Esophagus muscularis mucosa (tissue), 4 donors: ENCODE results near the gene BAMBI. TPM values are rescaled to one million over a fixed set of nuclear protein-coding genes. Genes with fewer than 3 reads are reported as not detected.

Source experiments
- DNase-seq: peaks from one replicate; pipeline ENCODE4 v3.0.0-alpha.2; 2017; ENCODE audit errors: extremely low spot score
- H3K27ac ChIP-seq, 4 donors: fragments of 200-600 bp; sonication (generic); replicated peaks in 1 of 4; 1 replicate in 3 of 4; 2 replicates in 1 of 4; pipeline ENCODE4 v1.5.1; 2016 to 2019; ENCODE audit warnings: mild to moderate bottlenecking in 1 of 4
- H3K27me3 ChIP-seq, 4 donors: fragments of 200-600 bp; sonication (generic); one replicate each; pipeline versions ENCODE4 v1.5.1 to v1.6.0; 2016 to 2019
- H3K36me3 ChIP-seq, 4 donors: fragments of 200-600 bp; sonication (generic); one replicate each; pipeline ENCODE4 v1.5.1; 2016 to 2019
- H3K4me1 ChIP-seq, 4 donors: fragments of 200-600 bp; sonication (generic); one replicate each; pipeline ENCODE4 v1.5.1; 2016 to 2019
- H3K4me3 ChIP-seq, 4 donors: fragments of 200-600 bp; sonication (generic); 1 replicate in 2 of 4; 2 replicates in 2 of 4; pipeline ENCODE4 v1.5.1; 2016 to 2019; ENCODE audit warnings: mild to moderate bottlenecking in 4 of 4, moderate library complexity in 1 of 4
- H3K9me3 ChIP-seq, 4 donors: fragments of 200-600 bp; sonication (generic); 1 replicate in 3 of 4; 2 replicates in 1 of 4; pipeline ENCODE4 v1.5.1; 2016 to 2019
- EP300 ChIP-seq: sonication (generic); formaldehyde crosslinking; IDR thresholded peaks from one replicate; pipeline ENCODE4 v1.6.1; 2017; ENCODE audit warnings: antibody characterized with exemption
- POLR2A ChIP-seq: fragments of 450-650 bp; IDR thresholded peaks from one replicate; pipeline ENCODE4 v1.6.1; 2017; ENCODE audit warnings: antibody characterized with exemption, moderate library complexity, mild to moderate bottlenecking, low read depth
- POLR2AphosphoS5 ChIP-seq, 2 donors: sonication (generic); formaldehyde crosslinking; IDR thresholded peaks; one replicate each; pipeline ENCODE4 v1.6.1; 2017; ENCODE audit warnings: antibody characterized with exemption in 2 of 2
- WGBS: methylation state at CpG from one replicate; pipeline ENCODE4 v1.1.5; 2018; 5-methylcytosine and 5-hydroxymethylcytosine counted together
- intact Hi-C: fragments of 100-400 bp; cut with DNase I; formaldehyde crosslinking; loops from one replicate; pipeline ENCODE4 v1.15.1; 2023
- total RNA-seq, 4 donors: library from RNA; depleted of rRNA; stranded (reverse); fragments of >200 nt; gene quantifications; one replicate each; pipeline versions ENCODE4 v1.1.0 to v1.2.1, GENCODE V29; 2016
- TF ChIP-seq, protein P1 (sequence below), 3 experiments: fragments of 200-600 bp in 2 of 3; fragments of 450-650 bp in 1 of 3; sonication (generic) in 2 of 3; IDR thresholded peaks; one replicate each; pipeline ENCODE4 v1.5.1; 2017 to 2019; ENCODE audit warnings: antibody characterized with exemption in 3 of 3, mild to moderate bottlenecking in 2 of 3, moderate library complexity in 1 of 3

BAMBI gene
- total RNA-seq, 4 donors from 2014 or later, result 6.2 to 8.4 (median 8.1) TPM

DNA sequence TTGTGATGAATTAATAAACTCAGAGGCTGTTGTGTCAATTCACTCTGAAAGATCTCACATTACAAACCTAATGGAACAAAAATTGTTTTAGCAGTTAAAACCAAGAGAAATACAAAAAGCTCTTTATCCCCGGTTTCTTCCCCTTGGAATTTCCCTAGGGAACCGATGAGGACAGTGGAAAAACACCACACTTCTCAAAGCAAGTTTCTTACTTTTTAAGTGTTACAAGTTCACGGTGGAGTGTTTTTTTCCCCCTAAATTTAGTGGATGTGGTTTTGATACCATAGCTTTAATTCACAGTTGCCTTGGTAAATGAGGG lies 10.3 kb downstream of the BAMBI start:
- H3K27ac ChIP-seq, result no peak overlapping the region
- intact Hi-C loops, result no loop called here

DNA sequence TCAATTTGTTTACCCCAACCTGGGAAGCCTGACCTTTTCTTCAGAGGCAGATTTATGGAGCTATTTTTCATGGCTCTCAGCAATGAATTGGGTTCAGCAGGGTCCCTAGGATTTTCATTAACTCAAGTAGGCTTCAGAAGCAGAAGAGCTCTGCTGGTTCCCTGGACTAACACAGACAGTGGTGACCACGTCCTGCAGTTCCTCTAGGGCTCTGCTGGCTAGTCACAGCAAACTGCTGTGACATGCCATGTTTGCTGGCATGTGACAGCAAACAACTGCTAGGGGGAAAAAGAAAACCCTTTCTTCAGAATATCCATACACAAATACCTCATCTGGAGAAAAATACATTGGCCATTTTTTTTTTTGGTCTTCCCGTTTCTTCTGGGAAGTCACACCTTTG lies 13.2 kb downstream of the BAMBI start:
- intact Hi-C loops, result no loop called here
- Histone ChIP-seq H3K4me1 (no peaks in the 10 kb centered on the region), H3K27me3 (peaks cover 0 to 27% (median 0%) of the 10 kb centered on the region in 4 donors), H3K4me3 (no peak overlapping the region), H3K36me3 (no peaks in the 10 kb centered on the region), H3K27ac (no peak overlapping the region), H3K9me3 (no peaks in the 10 kb centered on the region)
- WGBS, result 69% methylated on average over 2 of the region's 2 CpGs
- no peak for DNase-seq
- TF ChIP-seq POLR2A (no peak), EP300 (no peak), POLR2AphosphoS5 (IDR thresholded peaks at IDR 0.05) (no peak)
- TF ChIP-seq, protein P1, sequence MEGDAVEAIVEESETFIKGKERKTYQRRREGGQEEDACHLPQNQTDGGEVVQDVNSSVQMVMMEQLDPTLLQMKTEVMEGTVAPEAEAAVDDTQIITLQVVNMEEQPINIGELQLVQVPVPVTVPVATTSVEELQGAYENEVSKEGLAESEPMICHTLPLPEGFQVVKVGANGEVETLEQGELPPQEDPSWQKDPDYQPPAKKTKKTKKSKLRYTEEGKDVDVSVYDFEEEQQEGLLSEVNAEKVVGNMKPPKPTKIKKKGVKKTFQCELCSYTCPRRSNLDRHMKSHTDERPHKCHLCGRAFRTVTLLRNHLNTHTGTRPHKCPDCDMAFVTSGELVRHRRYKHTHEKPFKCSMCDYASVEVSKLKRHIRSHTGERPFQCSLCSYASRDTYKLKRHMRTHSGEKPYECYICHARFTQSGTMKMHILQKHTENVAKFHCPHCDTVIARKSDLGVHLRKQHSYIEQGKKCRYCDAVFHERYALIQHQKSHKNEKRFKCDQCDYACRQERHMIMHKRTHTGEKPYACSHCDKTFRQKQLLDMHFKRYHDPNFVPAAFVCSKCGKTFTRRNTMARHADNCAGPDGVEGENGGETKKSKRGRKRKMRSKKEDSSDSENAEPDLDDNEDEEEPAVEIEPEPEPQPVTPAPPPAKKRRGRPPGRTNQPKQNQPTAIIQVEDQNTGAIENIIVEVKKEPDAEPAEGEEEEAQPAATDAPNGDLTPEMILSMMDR (IDR thresholded peaks at IDR 0.05), result no peak

More for the DNA sequence above, 10.3 kb downstream of the BAMBI start:
- 78% methylated on average over 3 of the region's 3 CpGs for WGBS
- Histone ChIP-seq H3K36me3 (peaks cover 0 to under 1% (median 0%) of the 10 kb centered on the region in 4 donors), H3K27me3 (peaks cover 0 to 14% (median 0%) of the 10 kb centered on the region in 4 donors), H3K9me3 (no peaks in the 10 kb centered on the region), H3K4me3 (no peak overlapping the region), H3K4me1 (no peaks in the 10 kb centered on the region)
- no peak for DNase-seq
- no peak for TF ChIP-seq POLR2AphosphoS5 (IDR thresholded peaks at IDR 0.05)
- TF ChIP-seq EP300, result no peak
- no peak for TF ChIP-seq POLR2A
- TF ChIP-seq, protein P1 (IDR thresholded peaks at IDR 0.05), result no peak

DNA sequence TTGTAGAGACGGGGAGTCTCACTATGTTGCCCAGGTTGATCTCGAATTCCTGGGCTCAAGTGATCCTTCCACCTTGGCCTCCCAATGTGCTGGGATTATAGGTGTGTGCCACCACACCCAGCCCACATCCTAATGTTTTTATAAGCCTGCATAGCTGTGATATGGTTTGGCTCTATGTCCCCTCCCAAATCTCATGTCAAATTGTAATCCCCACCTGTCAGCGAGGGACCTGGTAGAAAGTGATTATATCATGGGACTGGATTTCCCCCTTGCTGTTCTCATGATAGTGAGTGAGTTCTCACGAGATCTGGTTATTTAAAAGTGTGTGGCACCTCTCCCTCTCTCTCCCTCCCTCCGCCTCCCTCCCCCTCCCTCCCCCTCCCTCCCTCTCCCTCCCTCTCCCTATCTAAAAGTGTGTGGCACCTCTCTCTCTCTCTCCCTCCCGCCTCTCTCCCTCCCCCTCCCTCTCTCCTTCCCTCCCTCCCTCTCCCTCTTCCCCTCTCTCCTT lies 13.9 kb downstream of the BAMBI start:
- 80% methylated on average over 5 of the region's 6 CpGs for WGBS

DNA sequence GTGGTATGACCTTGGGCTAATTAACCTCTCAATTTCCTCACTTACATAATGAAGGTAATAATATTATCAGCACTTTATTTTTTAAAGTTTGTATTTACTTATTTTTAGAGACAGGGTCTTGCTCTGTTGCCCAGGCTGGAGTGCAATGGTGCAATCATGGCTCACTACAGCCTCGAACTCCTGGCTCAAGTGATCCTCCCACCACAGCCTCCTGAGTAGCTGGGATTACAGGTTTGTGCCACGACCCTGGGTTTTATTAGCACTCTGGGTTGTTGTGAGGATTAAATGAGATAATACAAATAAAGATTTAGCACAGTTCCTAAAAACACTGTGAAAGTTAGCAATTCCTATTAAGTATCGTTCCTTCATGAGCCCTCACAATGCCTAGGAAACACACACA lies 14.7 kb downstream of the BAMBI start:
- WGBS, result 90% methylated on average over 3 of the region's 3 CpGs
- TF ChIP-seq POLR2AphosphoS5 (IDR thresholded peaks at IDR 0.05), result no peak
- TF ChIP-seq, protein P1 (IDR thresholded peaks at IDR 0.05), result no peak
- TF ChIP-seq POLR2A, result no peak
- no peak for TF ChIP-seq EP300

More for the DNA sequence above, 13.9 kb downstream of the BAMBI start:
- no peaks in the 10 kb centered on the region for H3K4me1 ChIP-seq
- H3K27ac ChIP-seq, result no peak overlapping the region
- no peak for DNase-seq
- no peaks in the 10 kb centered on the region for H3K36me3 ChIP-seq
- H3K27me3 ChIP-seq, result peaks cover 0 to 27% (median 0%) of the 10 kb centered on the region in 4 donors
- TF ChIP-seq EP300 (no peak), POLR2A (no peak), POLR2AphosphoS5 (IDR thresholded peaks at IDR 0.05) (no peak)
- TF ChIP-seq, protein P1 (IDR thresholded peaks at IDR 0.05), result no peak
- H3K9me3 ChIP-seq, result no peaks in the 10 kb centered on the region
- no peak overlapping the region for H3K4me3 ChIP-seq
- intact Hi-C loops, result no loop called here

DNA sequence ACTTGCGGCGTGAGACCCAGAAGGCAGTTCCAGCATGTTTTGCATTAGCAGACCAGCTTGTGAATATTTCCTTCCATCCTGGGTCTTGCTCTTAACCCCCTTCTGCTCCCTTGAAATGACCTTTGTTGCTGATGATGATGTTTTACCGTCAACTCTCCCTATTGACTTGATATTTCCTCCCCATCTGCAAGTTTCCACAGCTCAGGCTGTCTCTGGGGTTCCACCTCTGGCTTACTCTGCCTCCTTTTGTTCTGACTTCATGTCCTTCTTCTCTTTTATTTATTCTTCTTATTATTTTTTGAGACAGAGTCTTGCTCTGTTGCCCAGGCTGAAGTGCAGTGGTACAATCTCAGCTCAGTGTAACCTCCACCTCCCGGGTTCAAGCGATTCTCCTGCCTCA lies 17.2 kb downstream of the BAMBI start:
- TF ChIP-seq EP300, result no peak
- TF ChIP-seq POLR2A, result no peak
- TF ChIP-seq, protein P1 (IDR thresholded peaks at IDR 0.05), result no peak
- WGBS, result 92% methylated on average over 5 of the region's 5 CpGs
- DNase-seq, result no peak
- no peaks in the 10 kb centered on the region for H3K36me3 ChIP-seq
- no peak overlapping the region for H3K4me3 ChIP-seq
- H3K4me1 ChIP-seq, result no peaks in the 10 kb centered on the region
- H3K27me3 ChIP-seq, result peaks cover 0 to 35% (median 0%) of the 10 kb centered on the region in 4 donors
- intact Hi-C loops, result no loop called here
- H3K27ac ChIP-seq, result no peak overlapping the region
- H3K9me3 ChIP-seq, result no peaks in the 10 kb centered on the region

More for the DNA sequence above, 14.7 kb downstream of the BAMBI start:
- H3K36me3 ChIP-seq, result no peaks in the 10 kb centered on the region
- H3K27me3 ChIP-seq, result peaks cover 0 to 29% (median 0%) of the 10 kb centered on the region in 4 donors
- no peak for DNase-seq
- H3K4me3 ChIP-seq, result no peak overlapping the region
- H3K27ac ChIP-seq, result no peak overlapping the region
- no peaks in the 10 kb centered on the region for H3K9me3 ChIP-seq
- H3K4me1 ChIP-seq, result no peaks in the 10 kb centered on the region
- intact Hi-C loops, result no loop called here
